ENCODE results near the gene CD34.

- TF ChIP-seq CTCF (IDR thresholded peaks at IDR 0.05), result no peak
- TF ChIP-seq POLR2A (IDR thresholded peaks at IDR 0.05), result no peak
- no peak for TF ChIP-seq EP300 (IDR thresholded peaks at IDR 0.05)
- TF ChIP-seq POLR2AphosphoS5 (IDR thresholded peaks at IDR 0.05), result no peak
Observed at GRCh38 chr1:207871117-207871649, 39.7 kb downstream of the CD34 start.

Data from stomach (tissue), 4 donors.